ENCODE data around the gene ZBTB47. TPM values are rescaled to one million over a fixed set of nuclear protein-coding genes. Genes with fewer than 3 reads are reported as not detected.

Gene ZBTB47
- total RNA-seq, 1 donor from 2014 or later, result 7.6 TPM

DNA sequence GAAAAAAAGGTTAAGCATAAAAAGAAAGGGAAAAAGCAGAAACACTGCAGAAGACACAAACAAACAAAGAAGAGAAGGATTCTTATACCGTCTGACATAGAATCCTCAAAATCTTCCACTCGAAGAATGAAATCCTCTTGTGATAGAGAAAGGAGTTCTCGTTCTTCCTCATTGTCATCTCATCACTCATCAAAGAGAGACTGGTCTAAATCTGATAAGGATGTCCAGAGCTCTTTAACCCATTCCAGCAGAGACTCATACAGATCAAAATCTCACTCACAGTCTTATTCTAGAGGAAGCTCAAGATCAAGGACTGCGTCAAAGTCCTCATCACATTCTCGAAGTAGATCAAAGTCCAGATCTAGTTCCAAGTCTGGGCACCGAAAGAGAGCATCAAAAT, 16.5 kb upstream of the ZBTB47 start:
- DNase-seq (ENCODE audit: low read depth) (no peak), FAIRE-seq (no peak)
- H3K27me3 ChIP-seq (ENCODE audit: control insufficient read depth, insufficient read depth, low read length), result no peaks in the 10 kb centered on the region
- peaks cover 17% of the 10 kb centered on the region for H3K36me3 ChIP-seq (ENCODE audit: control insufficient read depth, insufficient read depth, low read length)
- no peak overlapping the region for H3K4me3 ChIP-seq (ENCODE audit: low read depth, low read length)
- TF ChIP-seq, protein P1, sequence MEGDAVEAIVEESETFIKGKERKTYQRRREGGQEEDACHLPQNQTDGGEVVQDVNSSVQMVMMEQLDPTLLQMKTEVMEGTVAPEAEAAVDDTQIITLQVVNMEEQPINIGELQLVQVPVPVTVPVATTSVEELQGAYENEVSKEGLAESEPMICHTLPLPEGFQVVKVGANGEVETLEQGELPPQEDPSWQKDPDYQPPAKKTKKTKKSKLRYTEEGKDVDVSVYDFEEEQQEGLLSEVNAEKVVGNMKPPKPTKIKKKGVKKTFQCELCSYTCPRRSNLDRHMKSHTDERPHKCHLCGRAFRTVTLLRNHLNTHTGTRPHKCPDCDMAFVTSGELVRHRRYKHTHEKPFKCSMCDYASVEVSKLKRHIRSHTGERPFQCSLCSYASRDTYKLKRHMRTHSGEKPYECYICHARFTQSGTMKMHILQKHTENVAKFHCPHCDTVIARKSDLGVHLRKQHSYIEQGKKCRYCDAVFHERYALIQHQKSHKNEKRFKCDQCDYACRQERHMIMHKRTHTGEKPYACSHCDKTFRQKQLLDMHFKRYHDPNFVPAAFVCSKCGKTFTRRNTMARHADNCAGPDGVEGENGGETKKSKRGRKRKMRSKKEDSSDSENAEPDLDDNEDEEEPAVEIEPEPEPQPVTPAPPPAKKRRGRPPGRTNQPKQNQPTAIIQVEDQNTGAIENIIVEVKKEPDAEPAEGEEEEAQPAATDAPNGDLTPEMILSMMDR (IDR thresholded peaks at IDR 0.05; ENCODE audit: insufficient read depth, low read length, severe bottlenecking), result no peak

DNA sequence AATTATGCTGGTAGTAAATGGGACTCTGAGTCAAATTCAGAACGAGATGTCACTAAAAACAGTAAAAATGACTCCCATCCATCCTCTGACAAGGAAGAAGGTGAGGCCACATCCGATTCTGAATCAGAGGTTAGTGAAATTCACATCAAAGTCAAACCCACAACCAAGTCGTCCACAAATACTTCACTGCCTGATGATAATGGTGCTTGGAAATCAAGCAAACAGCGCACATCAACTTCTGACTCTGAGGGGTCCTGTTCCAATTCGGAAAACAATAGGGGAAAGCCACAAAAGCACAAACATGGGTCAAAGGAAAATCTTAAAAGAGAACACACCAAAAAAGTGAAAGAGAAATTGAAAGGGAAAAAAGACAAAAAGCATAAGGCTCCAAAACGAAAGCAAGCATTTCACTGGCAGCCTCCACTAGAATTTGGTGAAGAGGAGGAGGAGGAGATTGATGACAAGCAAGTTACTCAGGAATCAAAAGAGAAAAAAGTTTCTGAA, 15.1 kb upstream of the ZBTB47 start:
- FAIRE-seq (no peak), DNase-seq (ENCODE audit: low read depth) (no peak)
- Histone ChIP-seq H3K4me3 (ENCODE audit: low read depth, low read length) (no peak overlapping the region), H3K27me3 (ENCODE audit: control insufficient read depth, insufficient read depth, low read length) (no peaks in the 10 kb centered on the region), H3K36me3 (ENCODE audit: control insufficient read depth, insufficient read depth, low read length) (peaks cover 17% of the 10 kb centered on the region)
- TF ChIP-seq, protein P1 (IDR thresholded peaks at IDR 0.05; ENCODE audit: insufficient read depth, low read length, severe bottlenecking), result no peak

DNA sequence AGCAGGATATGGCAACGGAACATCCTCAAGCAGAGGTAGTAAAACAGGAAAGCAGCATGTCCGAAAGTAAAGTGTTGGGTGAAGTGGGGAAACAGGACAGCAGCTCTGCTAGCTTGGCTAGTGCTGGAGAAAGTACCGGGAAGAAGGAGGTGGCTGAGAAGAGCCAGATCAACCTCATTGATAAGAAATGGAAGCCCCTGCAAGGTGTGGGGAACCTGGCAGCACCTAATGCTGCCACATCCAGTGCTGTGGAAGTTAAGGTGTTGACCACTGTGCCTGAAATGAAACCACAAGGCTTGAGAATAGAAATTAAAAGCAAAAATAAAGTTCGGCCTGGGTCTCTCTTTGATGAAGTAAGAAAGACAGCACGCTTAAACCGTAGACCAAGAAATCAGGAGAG, 14.3 kb upstream of the ZBTB47 start:
- Histone ChIP-seq H3K4me3 (ENCODE audit: low read depth, low read length) (no peak overlapping the region), H3K36me3 (ENCODE audit: control insufficient read depth, insufficient read depth, low read length) (peaks cover 18% of the 10 kb centered on the region), H3K27me3 (ENCODE audit: control insufficient read depth, insufficient read depth, low read length) (no peaks in the 10 kb centered on the region)
- DNase-seq (ENCODE audit: low read depth), result no peak
- TF ChIP-seq, protein P1 (IDR thresholded peaks at IDR 0.05; ENCODE audit: insufficient read depth, low read length, severe bottlenecking), result no peak
- FAIRE-seq, result peak; percentile 66

DNA sequence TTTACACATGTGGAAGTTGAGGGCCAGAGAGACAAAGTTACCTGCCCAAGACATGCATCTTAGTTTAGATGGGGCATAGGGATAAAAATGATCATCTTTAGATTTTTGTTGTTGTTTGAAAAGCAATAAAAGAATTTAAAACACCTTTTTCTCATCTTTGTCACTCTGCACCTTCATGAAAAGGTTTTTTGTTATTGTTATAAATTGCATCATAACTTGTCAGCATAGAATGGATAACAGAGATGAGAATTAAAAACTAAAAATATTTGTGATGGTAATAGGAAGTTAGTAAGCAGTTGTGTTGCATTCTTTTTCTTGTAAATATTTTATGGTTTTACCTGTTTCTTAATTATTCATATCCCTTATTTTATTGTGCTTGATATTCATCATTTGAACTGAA, 13.4 kb upstream of the ZBTB47 start:
- DNase-seq (ENCODE audit: low read depth) (no peak), FAIRE-seq (no peak)
- Histone ChIP-seq H3K27me3 (ENCODE audit: control insufficient read depth, insufficient read depth, low read length) (no peaks in the 10 kb centered on the region), H3K36me3 (ENCODE audit: control insufficient read depth, insufficient read depth, low read length) (peaks cover 24% of the 10 kb centered on the region), H3K4me3 (ENCODE audit: low read depth, low read length) (no peak overlapping the region)
- TF ChIP-seq, protein P1 (IDR thresholded peaks at IDR 0.05; ENCODE audit: insufficient read depth, low read length, severe bottlenecking), result no peak

DNA sequence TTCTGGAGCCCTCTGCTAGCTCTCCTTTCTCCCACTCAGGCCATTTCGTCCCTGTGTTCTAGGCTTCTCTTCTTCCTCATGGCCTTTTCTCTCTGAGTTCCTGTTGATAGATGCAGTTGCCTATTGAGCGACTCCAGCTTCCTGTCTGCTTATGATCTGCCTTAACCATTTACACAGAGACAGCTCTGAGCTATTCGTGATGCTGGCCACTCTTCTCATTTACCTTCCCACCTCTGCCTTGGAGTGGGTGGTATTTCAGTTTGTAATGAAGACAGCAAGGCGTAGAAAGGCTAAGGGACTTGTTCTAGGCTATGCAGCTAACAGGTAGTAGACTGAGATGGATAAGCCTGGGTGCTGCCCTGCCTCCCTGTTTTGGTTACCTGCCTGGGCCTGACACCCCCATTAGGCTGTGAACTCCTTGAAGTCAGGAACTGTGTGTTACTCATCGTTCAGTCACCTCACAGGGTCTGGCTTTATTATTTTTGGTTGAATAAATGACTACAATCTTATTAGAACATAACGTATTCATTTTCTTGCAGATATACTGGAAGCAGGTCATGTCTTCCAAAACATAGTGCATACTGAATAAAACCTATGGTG, 12.6 kb upstream of the ZBTB47 start:
- FAIRE-seq (no peak), DNase-seq (ENCODE audit: low read depth) (peak; percentile 71)
- Histone ChIP-seq H3K27me3 (ENCODE audit: control insufficient read depth, insufficient read depth, low read length) (no peaks in the 10 kb centered on the region), H3K4me3 (ENCODE audit: low read depth, low read length) (no peak overlapping the region), H3K36me3 (ENCODE audit: control insufficient read depth, insufficient read depth, low read length) (peaks cover 24% of the 10 kb centered on the region)
- TF ChIP-seq, protein P1 (IDR thresholded peaks at IDR 0.05; ENCODE audit: insufficient read depth, low read length, severe bottlenecking), result no peak

Data from bronchial epithelial cell (primary cell).